Astrocyte (in vitro differentiated cells and primary cell): ENCODE results near the gene ALG14. TPM values are rescaled to one million over a fixed set of nuclear protein-coding genes. Genes with fewer than 3 reads are reported as not detected.

ENCODE experiments used
- DNase-seq: peaks from one replicate; pipeline ENCODE4 v3.0.0-alpha.2; 2010; ENCODE audit warnings: low read depth
- FAIRE-seq: peaks from 2 replicates; lab custom pipeline; 2011; peaks lifted over from hg19 to GRCh38; lab: Jason Lieb, UNC
- H2AFZ ChIP-seq: 2 replicates; pipeline ENCODE4 v1.6.0; 2012; ENCODE audit warnings: low read depth, low read length, inconsistent platforms
- H3K27ac ChIP-seq: 2 replicates; pipeline ENCODE4 v1.5.1; 2011; ENCODE audit warnings: low read depth, low read length, inconsistent platforms
- H3K27me3 ChIP-seq: 2 replicates; pipeline ENCODE4 v1.6.0; 2011; ENCODE audit warnings: low read length, inconsistent platforms; ENCODE audit not compliant: insufficient read depth
- H3K36me3 ChIP-seq: 2 replicates; pipeline ENCODE4 v1.5.1; 2011; ENCODE audit warnings: low read length, inconsistent platforms; ENCODE audit not compliant: insufficient read depth
- H3K4me1 ChIP-seq: 2 replicates; pipeline ENCODE4 v1.5.1; 2011; ENCODE audit warnings: low read length, inconsistent platforms; ENCODE audit not compliant: insufficient read depth
- H3K4me2 ChIP-seq: 2 replicates; pipeline ENCODE4 v1.6.0; 2012; ENCODE audit warnings: low read length, inconsistent platforms
- H3K4me3 ChIP-seq: 2 replicates; pipeline ENCODE4 v1.5.1; 2011; ENCODE audit warnings: low read depth, mild to moderate bottlenecking, low read length, inconsistent platforms; ENCODE audit not compliant: insufficient read depth
- H3K79me2 ChIP-seq: 2 replicates; pipeline ENCODE4 v1.6.0; 2012; ENCODE audit warnings: mild to moderate bottlenecking, low read length, inconsistent platforms; ENCODE audit not compliant: insufficient read depth
- H3K9ac ChIP-seq: 2 replicates; pipeline ENCODE4 v1.6.0; 2012; ENCODE audit warnings: mild to moderate bottlenecking, low read length, inconsistent platforms
- H3K9me3 ChIP-seq: 2 replicates; pipeline ENCODE4 v1.5.1; 2012; ENCODE audit warnings: low read depth, mild to moderate bottlenecking, low read length, inconsistent platforms; ENCODE audit not compliant: insufficient read depth
- H4K20me1 ChIP-seq: 2 replicates; pipeline ENCODE4 v1.6.0; 2012; ENCODE audit warnings: low read length, inconsistent platforms; ENCODE audit not compliant: insufficient read depth
- H3K27ac Mint-ChIP-seq: one replicate; pipeline ENCODE4 v1.8.0; 2021; ENCODE audit warnings: mild to moderate bottlenecking, mixed read lengths; ENCODE audit not compliant: unreplicated experiment
- H3K27me3 Mint-ChIP-seq: one replicate; pipeline ENCODE4 v1.8.0; 2021; ENCODE audit warnings: low read depth, mixed read lengths; ENCODE audit not compliant: unreplicated experiment
- H3K36me3 Mint-ChIP-seq: one replicate; pipeline ENCODE4 v1.8.0; 2021; ENCODE audit warnings: low read depth, mixed read lengths; ENCODE audit not compliant: unreplicated experiment
- H3K4me1 Mint-ChIP-seq: one replicate; pipeline ENCODE4 v1.8.0; 2021; ENCODE audit warnings: low read depth, mixed read lengths; ENCODE audit not compliant: unreplicated experiment
- H3K4me3 Mint-ChIP-seq: one replicate; pipeline ENCODE4 v1.8.0; 2021; ENCODE audit warnings: mild to moderate bottlenecking, moderate library complexity, mixed read lengths; ENCODE audit not compliant: unreplicated experiment
- H3K9me3 Mint-ChIP-seq: one replicate; pipeline ENCODE4 v1.8.0; 2021; ENCODE audit warnings: mild to moderate bottlenecking, mixed read lengths; ENCODE audit not compliant: unreplicated experiment
- CTCF ChIP-seq: IDR thresholded peaks from 2 replicates; pipeline ENCODE4 v1.5.1; 2011; ENCODE audit warnings: low read depth, mild to moderate bottlenecking, inconsistent platforms, low read length, moderate library complexity; ENCODE audit not compliant: insufficient read depth
- EZH2 ChIP-seq: IDR thresholded peaks from 2 replicates; pipeline ENCODE4 v1.6.1; 2012; ENCODE audit warnings: mild to moderate bottlenecking, low read length, inconsistent platforms; ENCODE audit not compliant: insufficient read depth
- total RNA-seq: library from RNA; stranded (reverse); gene quantifications from 2 replicates; pipeline ENCODE4 v1.2.1, GENCODE V29; 2021

ALG14 gene
- total RNA-seq, 1 donor from 2014 or later: 6.9 TPM

GRCh38 chr1:94951509-94952208 is 121.1 kb downstream of the ALG14 start:
- H3K36me3 Mint-ChIP-seq: no peaks in the 10 kb centered on the region
- Histone ChIP-seq H3K9me3 (no peaks in the 10 kb centered on the region), H3K4me3 (no peak overlapping the region), H3K79me2 (no peaks in the 10 kb centered on the region), H3K36me3 (no peaks in the 10 kb centered on the region), H3K27ac (no peak overlapping the region), H3K9ac (no peak overlapping the region), H3K4me1 (peaks cover 5% of the 10 kb centered on the region), H3K27me3 (no peaks in the 10 kb centered on the region), H3K4me2 (no peak overlapping the region), H2AFZ (no peak overlapping the region), H4K20me1 (no peaks in the 10 kb centered on the region)
- no peak overlapping the region for H3K27ac Mint-ChIP-seq
- no peak for FAIRE-seq
- H3K4me3 Mint-ChIP-seq: no peak overlapping the region
- TF ChIP-seq EZH2 (no peak), CTCF (no peak)
- no peak for DNase-seq
- no peaks in the 10 kb centered on the region for H3K27me3 Mint-ChIP-seq
- H3K9me3 Mint-ChIP-seq: no peaks in the 10 kb centered on the region
- H3K4me1 Mint-ChIP-seq: peaks cover 25% of the 10 kb centered on the region

- no peak for FAIRE-seq
- Mint-ChIP-seq H3K9me3 (no peaks in the 10 kb centered on the region), H3K27ac (no peak overlapping the region), H3K4me3 (no peak overlapping the region), H3K36me3 (no peaks in the 10 kb centered on the region), H3K27me3 (no peaks in the 10 kb centered on the region), H3K4me1 (peaks cover 25% of the 10 kb centered on the region)
- Histone ChIP-seq H3K27me3 (no peaks in the 10 kb centered on the region), H3K4me2 (no peak overlapping the region), H3K9me3 (no peaks in the 10 kb centered on the region), H3K4me1 (peaks cover 5% of the 10 kb centered on the region), H3K36me3 (no peaks in the 10 kb centered on the region), H2AFZ (no peak overlapping the region), H3K4me3 (no peak overlapping the region), H3K9ac (no peak overlapping the region), H3K79me2 (no peaks in the 10 kb centered on the region), H4K20me1 (no peaks in the 10 kb centered on the region), H3K27ac (no peak overlapping the region)
- no peak for DNase-seq
- TF ChIP-seq CTCF (no peak), EZH2 (no peak)
These were observed 121.7 kb downstream of the ALG14 start for GRCh38 chr1:94951046-94951445.
